ENCODE results near the gene THADA.

The THADA gene

GRCh38 chr2:43227830-43228281 lies 368.0 kb downstream of the THADA start:
- DNase-seq: no peak

GRCh38 chr2:43226955-43227829 lies 368.6 kb downstream of the THADA start:
- no peak for DNase-seq

GRCh38 chr2:43226558-43226954 lies 369.3 kb downstream of the THADA start, which contains the start of gene ZFP36L2:
Gene ZFP36L2, minus strand, starts transcription at chr2:43226606. Its CDS starts 291 bp downstream, at chr2:43226315.
- no peak for DNase-seq

GRCh38 chr2:43225788-43226557 lies 369.9 kb downstream of the THADA start:
- no peak for DNase-seq

- DNase-seq: no peak
Measured at GRCh38 chr2:43225093-43225787, 370.6 kb downstream of the THADA start.

- no peak for DNase-seq
Measured at GRCh38 chr2:43224571-43225092, 371.2 kb downstream of the THADA start.

- no peak for DNase-seq
Measured at GRCh38 chr2:43224131-43224570, 371.7 kb downstream of the THADA start.

- no peak for DNase-seq
Measured at GRCh38 chr2:43223521-43224001, 372.3 kb downstream of the THADA start.

GRCh38 chr2:43222475-43223309 lies 373.1 kb downstream of the THADA start:
- DNase-seq: no peak

- no peak for DNase-seq
Measured at GRCh38 chr2:43221763-43222474, 373.9 kb downstream of the THADA start.

GRCh38 chr2:43221124-43221762 lies 374.6 kb downstream of the THADA start:
- no peak for DNase-seq

GRCh38 chr2:43220760-43221123 lies 375.1 kb downstream of the THADA start:
- DNase-seq: no peak

GRCh38 chr2:43220229-43220751 lies 375.5 kb downstream of the THADA start:
- DNase-seq: no peak

- no peak for DNase-seq
Measured at GRCh38 chr2:43219383-43220228, 376.2 kb downstream of the THADA start.

- no peak for DNase-seq
Measured at GRCh38 chr2:43218702-43219382, 377.0 kb downstream of the THADA start.

- DNase-seq: no peak
Measured at GRCh38 chr2:43218155-43218701, 377.6 kb downstream of the THADA start.

GRCh38 chr2:43217228-43218154 lies 378.3 kb downstream of the THADA start:
- DNase-seq: no peak
